HG03575 (cell line): Measurements from ENCODE around the gene FANCE.

Experiments
- ATAC-seq: cut with Tn5 transposase; IDR thresholded peaks from one replicate; pipeline ENCODE4 v1.9.1; 2021; ENCODE audit not compliant: unreplicated experiment, insufficient number of reproducible peaks, low FRiP score; ENCODE audit errors: extremely low read depth

FANCE gene

GRCh38 chr6:35452183-35453090, at the start of gene FANCE:
TSS of gene FANCE (plus strand) at chr6:35452338. CDS start at chr6:35452546, 208 bp downstream.
- ATAC-seq: no peak

GRCh38 chr6:35402856-35403191, 49.3 kb upstream of the FANCE start:
- ATAC-seq: no peak

GRCh38 chr6:35403544-35404442, 48.3 kb upstream of the FANCE start:
- ATAC-seq: no peak

- ATAC-seq: no peak
Measured at GRCh38 chr6:35406711-35407485, 45.2 kb upstream of the FANCE start.

DNA sequence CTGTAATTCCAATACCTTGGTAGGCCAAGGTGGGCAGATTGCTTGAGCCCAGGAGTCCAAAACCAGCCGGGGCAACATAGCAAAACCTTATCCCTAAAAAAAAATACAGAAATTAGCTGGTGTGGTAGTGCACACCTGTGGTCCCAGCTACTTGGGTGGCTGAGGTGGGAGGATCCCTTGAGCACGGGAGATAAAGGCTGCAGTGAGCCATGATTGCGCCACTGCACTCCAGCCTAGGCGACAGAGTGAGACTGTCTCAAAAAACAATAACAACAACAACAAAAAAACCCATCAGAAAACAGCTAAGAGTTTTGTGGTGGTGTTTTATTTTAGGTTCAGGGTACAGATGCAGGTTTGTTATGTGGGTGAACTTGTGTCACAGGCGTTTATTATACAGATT, 42.9 kb upstream of the FANCE start:
- ATAC-seq: no peak

DNA sequence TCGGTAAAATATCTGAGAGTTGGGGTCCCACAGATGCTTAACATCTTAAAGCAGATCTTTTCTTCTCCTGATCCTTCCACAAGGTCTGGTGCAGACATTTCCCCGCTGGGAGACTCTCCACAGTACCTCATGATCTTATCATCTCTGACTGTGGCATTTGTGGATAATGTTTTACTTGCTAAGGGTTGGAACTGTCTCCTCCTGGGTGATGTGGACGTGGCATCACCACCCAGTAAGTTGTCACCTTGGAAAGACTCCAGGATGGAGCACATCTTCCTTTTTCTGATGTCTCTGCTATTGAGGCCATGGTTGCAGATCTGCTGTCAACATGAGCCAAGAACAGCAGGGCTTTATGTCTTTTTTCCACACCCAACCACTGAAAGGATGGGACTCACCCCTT, 42.0 kb upstream of the FANCE start:
- ATAC-seq: no peak

DNA sequence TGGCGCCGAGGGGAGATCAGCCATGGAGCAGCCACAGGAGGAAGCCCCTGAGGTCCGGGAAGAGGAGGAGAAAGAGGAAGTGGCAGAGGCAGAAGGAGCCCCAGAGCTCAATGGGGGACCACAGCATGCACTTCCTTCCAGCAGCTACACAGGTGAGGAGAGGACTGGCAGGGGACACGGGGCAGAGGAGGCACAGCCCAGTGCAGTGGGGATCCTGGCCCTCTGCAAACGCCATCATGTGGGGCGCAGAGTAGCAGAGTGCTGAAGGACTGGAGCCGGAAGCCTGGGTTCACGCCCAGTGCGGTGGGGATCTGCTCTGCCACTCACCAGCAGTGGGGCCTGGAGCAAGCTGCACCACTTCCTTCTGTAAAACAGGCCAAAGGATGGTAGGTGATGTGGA, 41.1 kb upstream of the FANCE start:
- ATAC-seq: no peak

DNA sequence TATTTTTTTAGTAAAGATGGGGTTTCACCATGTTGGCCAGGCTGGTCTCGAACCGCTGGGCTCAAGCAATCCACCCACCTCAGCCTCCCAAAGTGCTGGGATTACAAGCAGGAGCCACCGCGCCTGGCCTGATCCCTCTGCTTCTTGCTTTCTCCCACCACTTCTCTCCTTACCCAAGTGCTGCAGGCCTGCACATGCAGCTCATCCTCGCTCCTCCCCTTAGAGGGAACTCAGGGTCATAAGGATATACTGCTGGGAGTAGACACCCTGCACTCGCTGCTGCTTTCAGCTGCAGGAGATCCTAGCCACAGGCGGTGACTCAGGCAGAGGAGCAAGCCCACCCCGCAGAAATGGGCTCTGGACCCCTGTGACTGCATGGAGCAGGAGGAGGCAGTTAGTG, 40.0 kb upstream of the FANCE start:
- no peak for ATAC-seq

DNA sequence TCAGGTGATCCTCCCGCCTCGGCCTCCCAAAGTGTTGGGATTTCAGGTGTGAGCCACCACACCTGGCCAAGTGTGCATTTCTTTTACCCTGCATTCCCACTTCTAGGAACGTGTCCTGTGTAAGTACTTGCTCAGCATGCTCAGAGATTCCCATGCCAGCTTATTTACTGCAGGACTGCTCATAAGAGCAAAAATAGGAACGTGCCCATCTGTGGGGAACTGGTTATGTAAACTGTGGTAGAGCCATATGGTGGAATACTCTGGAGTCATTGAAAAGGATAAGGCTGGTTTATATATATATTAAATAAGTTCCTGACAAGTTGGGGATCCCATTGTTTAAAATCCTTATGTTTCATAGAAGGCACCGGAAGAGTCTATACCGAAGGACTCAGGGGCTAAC, 38.2 kb upstream of the FANCE start:
- ATAC-seq: no peak

DNA sequence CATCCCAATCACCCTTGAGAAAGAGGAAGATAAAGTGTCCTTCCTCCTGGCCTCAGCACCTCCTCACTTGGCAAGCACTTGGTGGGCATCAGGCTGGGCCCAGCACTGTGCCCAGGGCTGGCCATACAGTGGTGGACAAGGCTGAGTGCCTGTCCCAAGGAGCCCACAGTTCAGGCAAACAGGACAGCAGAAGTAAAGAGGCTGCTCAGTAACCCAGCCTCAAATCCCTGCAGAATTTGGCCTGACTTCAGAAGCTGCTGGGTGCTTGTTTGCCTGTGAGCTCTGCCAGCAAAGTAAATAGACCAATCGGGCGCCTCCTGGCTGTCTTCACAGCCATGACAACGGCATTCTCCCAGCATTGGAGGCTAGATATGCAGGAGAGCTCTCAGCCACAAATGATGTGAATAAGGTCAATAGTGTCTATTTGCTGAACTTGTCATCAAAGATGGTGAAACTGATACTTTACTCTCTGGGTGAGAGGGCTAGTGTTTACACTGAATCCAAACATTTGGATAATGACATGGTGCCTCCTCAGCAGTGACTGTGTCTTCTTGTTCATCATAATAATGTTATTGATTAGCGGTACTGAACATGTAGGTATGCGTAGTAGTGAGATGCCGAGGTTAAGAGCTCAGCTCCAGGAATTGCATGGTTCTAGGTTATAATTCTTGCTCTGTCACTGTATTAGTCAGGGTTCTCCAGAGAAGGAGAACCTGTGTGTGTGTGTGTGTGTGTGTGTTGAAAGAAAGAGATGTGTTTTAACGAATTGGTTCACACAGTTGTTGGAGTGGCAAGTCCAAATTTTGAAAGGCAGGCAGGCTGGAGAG, 36.9 kb upstream of the FANCE start:
- ATAC-seq: no peak

GRCh38 chr6:35417979-35418661, 34.0 kb upstream of the FANCE start:
- ATAC-seq: no peak

DNA sequence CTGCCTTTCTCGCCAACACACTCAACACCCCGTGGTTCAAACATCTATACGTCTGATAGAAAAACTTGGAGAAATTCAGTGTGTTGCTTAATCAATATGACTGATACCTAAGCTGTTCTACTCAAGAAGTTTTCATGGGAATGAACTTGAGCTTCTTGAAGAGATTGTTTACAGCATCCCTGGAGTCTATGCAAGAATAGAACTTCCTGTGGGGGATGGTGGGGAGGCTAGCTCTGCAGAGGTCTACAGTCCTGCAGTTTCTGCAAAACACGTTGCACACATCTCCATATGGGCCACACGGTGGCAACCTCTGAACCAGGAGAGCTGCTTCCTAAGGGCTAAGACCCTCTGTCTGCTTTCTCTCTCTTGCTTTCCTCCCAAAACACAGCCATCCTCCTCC, 32.7 kb upstream of the FANCE start:
- ATAC-seq: no peak

DNA sequence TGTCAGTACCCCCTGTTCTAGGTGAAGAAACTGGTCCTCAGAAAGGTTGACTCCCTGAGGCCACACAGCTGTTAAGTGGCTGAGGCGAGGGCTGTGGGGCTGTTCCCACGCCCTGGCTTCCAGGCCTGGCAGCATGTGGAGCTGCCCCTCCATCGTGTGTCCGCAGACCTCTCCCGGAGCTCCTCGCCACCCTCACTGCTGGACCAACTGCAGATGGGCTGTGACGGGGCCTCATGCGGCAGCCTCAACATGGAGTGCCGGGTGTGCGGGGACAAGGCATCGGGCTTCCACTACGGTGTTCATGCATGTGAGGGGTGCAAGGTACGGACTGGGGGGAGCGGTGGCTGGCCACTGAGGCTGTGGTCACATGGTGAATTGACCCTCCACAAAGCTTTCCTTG, 32.2 kb upstream of the FANCE start:
- no peak for ATAC-seq

DNA sequence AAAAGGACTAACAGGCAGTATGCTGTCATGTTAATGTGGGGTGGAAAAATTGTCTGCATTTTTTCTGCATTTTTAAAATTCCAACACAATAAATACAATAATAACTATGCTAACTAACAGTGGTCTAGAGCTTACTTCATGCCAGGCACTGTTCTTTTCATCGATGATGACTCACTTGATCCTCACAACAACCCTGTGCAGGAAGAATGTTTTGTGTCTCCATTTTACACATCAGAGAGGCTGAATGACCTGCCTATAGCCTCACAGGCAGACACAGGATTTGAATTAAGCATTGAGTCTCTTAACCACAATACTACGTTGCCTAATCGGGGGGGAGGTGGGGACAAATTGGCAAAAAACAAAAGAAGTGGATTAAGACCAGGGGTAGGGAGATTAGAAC, 26.9 kb upstream of the FANCE start:
- ATAC-seq: no peak

GRCh38 chr6:35426074-35426473, 26.1 kb upstream of the FANCE start:
- ATAC-seq: no peak

DNA sequence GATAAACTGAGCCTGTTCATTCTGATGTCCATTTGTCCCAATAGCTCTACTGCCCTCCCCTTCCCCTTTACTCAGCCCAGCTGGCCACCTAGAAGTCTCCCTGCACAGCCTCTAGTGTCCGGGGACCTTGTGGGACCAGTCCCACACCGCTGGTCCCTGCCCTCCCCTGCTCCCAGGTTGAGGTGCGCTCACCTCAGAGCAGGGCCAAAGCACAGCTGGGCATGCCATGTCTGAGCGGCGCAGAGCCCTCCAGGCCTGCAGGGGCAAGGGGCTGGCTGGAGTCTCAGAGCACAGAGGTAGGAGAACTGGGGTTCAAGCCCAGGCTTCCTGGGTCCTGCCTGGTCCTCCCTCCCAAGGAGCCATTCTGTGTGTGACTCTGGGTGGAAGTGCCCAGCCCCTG, 24.7 kb upstream of the FANCE start:
- no peak for ATAC-seq

DNA sequence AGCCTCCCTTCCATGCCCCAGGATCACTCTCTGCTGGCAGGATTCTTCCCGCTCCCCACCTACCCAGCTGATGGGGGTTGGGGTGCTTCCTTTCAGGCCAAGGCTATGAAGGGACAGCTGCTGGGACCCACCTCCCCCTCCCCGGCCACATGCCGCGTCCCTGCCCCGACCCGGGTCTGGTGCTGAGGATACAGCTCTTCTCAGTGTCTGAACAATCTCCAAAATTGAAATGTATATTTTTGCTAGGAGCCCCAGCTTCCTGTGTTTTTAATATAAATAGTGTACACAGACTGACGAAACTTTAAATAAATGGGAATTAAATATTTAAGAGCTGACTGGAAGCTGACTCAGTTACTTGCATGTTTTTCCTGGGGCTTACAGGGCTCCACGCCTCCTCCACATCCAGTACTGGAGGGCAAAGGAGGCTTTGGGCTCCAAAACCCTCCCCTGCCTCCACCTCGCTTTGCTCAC, 24.3 kb upstream of the FANCE start:
- no peak for ATAC-seq
